ENCODE results near the gene CCDC7.
A peak's percentile ranks its signal among the peaks of the same experiment; 100 is the strongest.

Gene CCDC7

DNA sequence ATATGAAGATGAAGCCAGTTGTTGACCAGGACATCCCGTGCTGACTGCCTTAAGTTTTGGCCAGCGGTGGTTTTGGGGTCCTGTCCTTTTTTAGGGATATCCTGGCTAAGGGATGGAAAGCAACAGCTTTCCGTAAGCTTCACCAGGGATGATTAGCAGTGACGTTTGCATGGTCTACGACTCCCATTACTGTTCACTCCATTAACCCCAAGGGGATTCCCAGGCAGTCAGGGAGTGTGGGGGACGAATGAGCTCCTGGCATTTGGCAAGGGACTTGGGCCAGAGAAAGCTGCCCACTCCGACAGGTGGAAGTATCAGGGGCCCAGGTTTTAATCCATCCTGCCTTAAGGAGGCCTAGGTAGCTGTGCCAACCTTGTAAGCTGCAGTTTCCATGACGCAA, 445.3 kb downstream of the CCDC7 start:
- no peak for TF ChIP-seq CSDC2 (CRISPR knock-in tag; IDR thresholded peaks at IDR 0.05)
- no peak for TF ChIP-seq OSR1 (CRISPR knock-in tag; IDR thresholded peaks at IDR 0.05)
- no peak for TF ChIP-seq ZNF8 (CRISPR knock-in tag; IDR thresholded peaks at IDR 0.05)
- no peak for TF ChIP-seq TOX (CRISPR knock-in tag; IDR thresholded peaks at IDR 0.05; ENCODE audit: borderline replicate concordance)
- TF ChIP-seq, protein P1, sequence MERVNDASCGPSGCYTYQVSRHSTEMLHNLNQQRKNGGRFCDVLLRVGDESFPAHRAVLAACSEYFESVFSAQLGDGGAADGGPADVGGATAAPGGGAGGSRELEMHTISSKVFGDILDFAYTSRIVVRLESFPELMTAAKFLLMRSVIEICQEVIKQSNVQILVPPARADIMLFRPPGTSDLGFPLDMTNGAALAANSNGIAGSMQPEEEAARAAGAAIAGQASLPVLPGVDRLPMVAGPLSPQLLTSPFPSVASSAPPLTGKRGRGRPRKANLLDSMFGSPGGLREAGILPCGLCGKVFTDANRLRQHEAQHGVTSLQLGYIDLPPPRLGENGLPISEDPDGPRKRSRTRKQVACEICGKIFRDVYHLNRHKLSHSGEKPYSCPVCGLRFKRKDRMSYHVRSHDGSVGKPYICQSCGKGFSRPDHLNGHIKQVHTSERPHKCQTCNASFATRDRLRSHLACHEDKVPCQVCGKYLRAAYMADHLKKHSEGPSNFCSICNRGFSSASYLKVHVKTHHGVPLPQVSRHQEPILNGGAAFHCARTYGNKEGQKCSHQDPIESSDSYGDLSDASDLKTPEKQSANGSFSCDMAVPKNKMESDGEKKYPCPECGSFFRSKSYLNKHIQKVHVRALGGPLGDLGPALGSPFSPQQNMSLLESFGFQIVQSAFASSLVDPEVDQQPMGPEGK (CRISPR knock-in tag; IDR thresholded peaks at IDR 0.05; ENCODE audit: borderline replicate concordance) = no peak
- TF ChIP-seq, protein P2, sequence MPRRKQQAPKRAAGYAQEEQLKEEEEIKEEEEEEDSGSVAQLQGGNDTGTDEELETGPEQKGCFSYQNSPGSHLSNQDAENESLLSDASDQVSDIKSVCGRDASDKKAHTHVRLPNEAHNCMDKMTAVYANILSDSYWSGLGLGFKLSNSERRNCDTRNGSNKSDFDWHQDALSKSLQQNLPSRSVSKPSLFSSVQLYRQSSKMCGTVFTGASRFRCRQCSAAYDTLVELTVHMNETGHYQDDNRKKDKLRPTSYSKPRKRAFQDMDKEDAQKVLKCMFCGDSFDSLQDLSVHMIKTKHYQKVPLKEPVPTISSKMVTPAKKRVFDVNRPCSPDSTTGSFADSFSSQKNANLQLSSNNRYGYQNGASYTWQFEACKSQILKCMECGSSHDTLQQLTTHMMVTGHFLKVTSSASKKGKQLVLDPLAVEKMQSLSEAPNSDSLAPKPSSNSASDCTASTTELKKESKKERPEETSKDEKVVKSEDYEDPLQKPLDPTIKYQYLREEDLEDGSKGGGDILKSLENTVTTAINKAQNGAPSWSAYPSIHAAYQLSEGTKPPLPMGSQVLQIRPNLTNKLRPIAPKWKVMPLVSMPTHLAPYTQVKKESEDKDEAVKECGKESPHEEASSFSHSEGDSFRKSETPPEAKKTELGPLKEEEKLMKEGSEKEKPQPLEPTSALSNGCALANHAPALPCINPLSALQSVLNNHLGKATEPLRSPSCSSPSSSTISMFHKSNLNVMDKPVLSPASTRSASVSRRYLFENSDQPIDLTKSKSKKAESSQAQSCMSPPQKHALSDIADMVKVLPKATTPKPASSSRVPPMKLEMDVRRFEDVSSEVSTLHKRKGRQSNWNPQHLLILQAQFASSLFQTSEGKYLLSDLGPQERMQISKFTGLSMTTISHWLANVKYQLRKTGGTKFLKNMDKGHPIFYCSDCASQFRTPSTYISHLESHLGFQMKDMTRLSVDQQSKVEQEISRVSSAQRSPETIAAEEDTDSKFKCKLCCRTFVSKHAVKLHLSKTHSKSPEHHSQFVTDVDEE (CRISPR knock-in tag; IDR thresholded peaks at IDR 0.05) = no peak
- no peak for TF ChIP-seq RARB (CRISPR knock-in tag; IDR thresholded peaks at IDR 0.05)
- TF ChIP-seq BACH2 (CRISPR knock-in tag; IDR thresholded peaks at IDR 0.05; ENCODE audit: borderline replicate concordance) = no peak
- TF ChIP-seq, protein P3, sequence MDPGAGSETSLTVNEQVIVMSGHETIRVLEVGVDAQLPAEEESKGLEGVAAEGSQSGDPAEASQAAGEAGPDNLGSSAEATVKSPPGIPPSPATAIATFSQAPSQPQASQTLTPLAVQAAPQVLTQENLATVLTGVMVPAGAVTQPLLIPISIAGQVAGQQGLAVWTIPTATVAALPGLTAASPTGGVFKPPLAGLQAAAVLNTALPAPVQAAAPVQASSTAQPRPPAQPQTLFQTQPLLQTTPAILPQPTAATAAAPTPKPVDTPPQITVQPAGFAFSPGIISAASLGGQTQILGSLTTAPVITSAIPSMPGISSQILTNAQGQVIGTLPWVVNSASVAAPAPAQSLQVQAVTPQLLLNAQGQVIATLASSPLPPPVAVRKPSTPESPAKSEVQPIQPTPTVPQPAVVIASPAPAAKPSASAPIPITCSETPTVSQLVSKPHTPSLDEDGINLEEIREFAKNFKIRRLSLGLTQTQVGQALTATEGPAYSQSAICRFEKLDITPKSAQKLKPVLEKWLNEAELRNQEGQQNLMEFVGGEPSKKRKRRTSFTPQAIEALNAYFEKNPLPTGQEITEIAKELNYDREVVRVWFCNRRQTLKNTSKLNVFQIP (CRISPR knock-in tag; IDR thresholded peaks at IDR 0.05; ENCODE audit: borderline replicate concordance, low read depth) = no peak
- TF ChIP-seq ZFP3 (CRISPR knock-in tag; IDR thresholded peaks at IDR 0.05) = no peak
- no peak for TF ChIP-seq TCF4 (CRISPR knock-in tag; IDR thresholded peaks at IDR 0.05; ENCODE audit: borderline replicate concordance)
- TF ChIP-seq ISL1 (CRISPR knock-in tag; IDR thresholded peaks at IDR 0.05) = no peak
- no peak for TF ChIP-seq ZC3H10 (CRISPR knock-in tag; IDR thresholded peaks at IDR 0.05)
- ATAC-seq = peak; percentile 12

DNA sequence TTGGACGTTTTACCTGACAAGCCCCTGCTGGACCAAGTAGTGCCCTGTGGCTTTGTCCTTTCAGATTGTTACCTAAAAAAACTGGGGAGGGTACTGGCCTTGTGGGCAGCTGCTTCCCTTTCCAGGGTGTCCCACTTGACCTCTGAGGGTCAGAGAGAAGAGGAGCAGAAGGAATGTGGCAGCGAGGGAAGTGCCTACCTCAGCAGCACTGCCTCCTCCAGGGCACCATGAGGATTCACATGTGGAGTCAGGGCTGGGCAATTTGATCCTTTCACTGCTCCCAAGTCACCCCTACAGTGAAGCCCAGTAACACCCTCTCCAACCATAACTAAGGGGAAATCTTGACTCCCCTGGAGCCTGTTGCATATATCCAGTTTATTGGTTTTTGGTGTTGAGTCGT, 447.5 kb downstream of the CCDC7 start:
- ATAC-seq = peak; percentile 25; the same call in 2 of the 3 replicates
- TF ChIP-seq SNAI2 (CRISPR knock-in tag; IDR thresholded peaks at IDR 0.05) = no peak
- TF ChIP-seq, protein P3 (CRISPR knock-in tag; IDR thresholded peaks at IDR 0.05; ENCODE audit: borderline replicate concordance, low read depth) = no peak
- no peak for TF ChIP-seq BACH2 (CRISPR knock-in tag; IDR thresholded peaks at IDR 0.05; ENCODE audit: borderline replicate concordance)
- no peak for TF ChIP-seq TCF4 (CRISPR knock-in tag; IDR thresholded peaks at IDR 0.05; ENCODE audit: borderline replicate concordance)
- no peak for TF ChIP-seq ZC3H10 (CRISPR knock-in tag; IDR thresholded peaks at IDR 0.05)
- TF ChIP-seq, protein P4, sequence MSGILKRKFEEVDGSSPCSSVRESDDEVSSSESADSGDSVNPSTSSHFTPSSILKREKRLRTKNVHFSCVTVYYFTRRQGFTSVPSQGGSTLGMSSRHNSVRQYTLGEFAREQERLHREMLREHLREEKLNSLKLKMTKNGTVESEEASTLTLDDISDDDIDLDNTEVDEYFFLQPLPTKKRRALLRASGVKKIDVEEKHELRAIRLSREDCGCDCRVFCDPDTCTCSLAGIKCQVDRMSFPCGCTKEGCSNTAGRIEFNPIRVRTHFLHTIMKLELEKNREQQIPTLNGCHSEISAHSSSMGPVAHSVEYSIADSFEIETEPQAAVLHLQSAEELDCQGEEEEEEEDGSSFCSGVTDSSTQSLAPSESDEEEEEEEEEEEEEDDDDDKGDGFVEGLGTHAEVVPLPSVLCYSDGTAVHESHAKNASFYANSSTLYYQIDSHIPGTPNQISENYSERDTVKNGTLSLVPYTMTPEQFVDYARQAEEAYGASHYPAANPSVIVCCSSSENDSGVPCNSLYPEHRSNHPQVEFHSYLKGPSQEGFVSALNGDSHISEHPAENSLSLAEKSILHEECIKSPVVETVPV (CRISPR knock-in tag; IDR thresholded peaks at IDR 0.05) = no peak
- TF ChIP-seq PPARA (CRISPR knock-in tag; IDR thresholded peaks at IDR 0.05; ENCODE audit: borderline replicate concordance) = no peak
- TF ChIP-seq ISL1 (CRISPR knock-in tag; IDR thresholded peaks at IDR 0.05) = no peak
- no peak for TF ChIP-seq RARB (CRISPR knock-in tag; IDR thresholded peaks at IDR 0.05)
- TF ChIP-seq, protein P5, sequence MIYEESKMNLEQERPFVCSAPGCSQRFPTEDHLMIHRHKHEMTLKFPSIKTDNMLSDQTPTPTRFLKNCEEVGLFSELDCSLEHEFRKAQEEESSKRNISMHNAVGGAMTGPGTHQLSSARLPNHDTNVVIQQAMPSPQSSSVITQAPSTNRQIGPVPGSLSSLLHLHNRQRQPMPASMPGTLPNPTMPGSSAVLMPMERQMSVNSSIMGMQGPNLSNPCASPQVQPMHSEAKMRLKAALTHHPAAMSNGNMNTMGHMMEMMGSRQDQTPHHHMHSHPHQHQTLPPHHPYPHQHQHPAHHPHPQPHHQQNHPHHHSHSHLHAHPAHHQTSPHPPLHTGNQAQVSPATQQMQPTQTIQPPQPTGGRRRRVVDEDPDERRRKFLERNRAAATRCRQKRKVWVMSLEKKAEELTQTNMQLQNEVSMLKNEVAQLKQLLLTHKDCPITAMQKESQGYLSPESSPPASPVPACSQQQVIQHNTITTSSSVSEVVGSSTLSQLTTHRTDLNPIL (CRISPR knock-in tag; IDR thresholded peaks at IDR 0.05; ENCODE audit: low read depth) = no peak
- no peak for TF ChIP-seq CSDC2 (CRISPR knock-in tag; IDR thresholded peaks at IDR 0.05)
- no peak for TF ChIP-seq ARNTL (CRISPR knock-in tag; IDR thresholded peaks at IDR 0.05; ENCODE audit: borderline replicate concordance, low read depth)
- TF ChIP-seq ZNF8 (CRISPR knock-in tag; IDR thresholded peaks at IDR 0.05) = no peak
- no peak for TF ChIP-seq ESRRG (CRISPR knock-in tag; IDR thresholded peaks at IDR 0.05)
- no peak for TF ChIP-seq GLIS3 (CRISPR knock-in tag; IDR thresholded peaks at IDR 0.05)
